A673 (cell line): ENCODE measurements around the gene BICC1. TPM values are rescaled to one million over a fixed set of nuclear protein-coding genes. Genes with fewer than 3 reads are reported as not detected.
A peak's percentile ranks its signal among the peaks of the same experiment; 100 is the strongest.

ENCODE experiments used
- Bru-seq: library from RNA; stranded (reverse); fragments of 400-500 nt; gene quantifications from one replicate; lab custom pipeline; 2021; lab: Mats Ljungman, UMichigan
- BruChase-seq, 2 experiments: library from RNA; stranded (reverse); fragments of 400-500 nt; gene quantifications; one replicate each; lab custom pipeline; 2021; lab: Mats Ljungman, UMichigan
- BruUV-seq: library from RNA; stranded (reverse); fragments of 400-500 nt; replicated peaks from 2 replicates; lab custom pipeline; 2021; lab: Mats Ljungman, UMichigan
- CTCF ChIA-PET: fragments of 300-600 bp; sonication (Branson Sonifier 250); formaldehyde crosslinking; loops from one replicate; lab custom pipeline; 2022; ENCODE audit warnings: antibody characterized with exemption; lab: Charles Lee
- POLR2A ChIA-PET: fragments of 300-600 bp; sonication (Branson Sonifier 250); formaldehyde crosslinking; loops from one replicate; lab custom pipeline; 2022; ENCODE audit warnings: antibody characterized with exemption; ENCODE audit not compliant: low non-redundant PET; lab: Charles Lee
- DNase-seq: peaks from one replicate; pipeline ENCODE4 v3.0.0-alpha.2; 2015; ENCODE audit warnings: low spot score
- H3K27ac ChIP-seq: fragments of 200-600 bp; sonication (generic); 2 replicates; pipeline ENCODE4 v1.5.1; 2016; ENCODE audit warnings: mixed run types, low read depth, mild to moderate bottlenecking, mixed read lengths, antibody characterized with exemption, low read length; ENCODE audit not compliant: poor library complexity, severe bottlenecking
- H3K27me3 ChIP-seq: fragments of 200-600 bp; sonication (generic); replicated peaks from 2 replicates; pipeline ENCODE4 v1.6.1; 2017; ENCODE audit warnings: mixed run types, low read depth, mild to moderate bottlenecking, mixed read lengths, antibody characterized with exemption, low read length; ENCODE audit not compliant: insufficient read depth, poor library complexity
- H3K36me3 ChIP-seq: fragments of 200-600 bp; sonication (generic); 2 replicates; pipeline ENCODE4 v1.6.1; 2016; ENCODE audit warnings: mixed run types, mild to moderate bottlenecking, mixed read lengths, antibody characterized with exemption, low read length; ENCODE audit not compliant: insufficient read depth, poor library complexity, severe bottlenecking
- H3K4me1 ChIP-seq: fragments of 200-600 bp; sonication (generic); 2 replicates; pipeline ENCODE4 v1.6.1; 2017; ENCODE audit warnings: mixed run types, mild to moderate bottlenecking, mixed read lengths, antibody characterized with exemption, low read length; ENCODE audit not compliant: insufficient read depth, poor library complexity, severe bottlenecking
- H3K4me3 ChIP-seq: fragments of 200-600 bp; sonication (generic); 2 replicates; pipeline ENCODE4 v1.5.1; 2016; ENCODE audit warnings: low read depth, mixed run types, mild to moderate bottlenecking, mixed read lengths, low read length; ENCODE audit not compliant: poor library complexity, severe bottlenecking
- H3K9me3 ChIP-seq: fragments of 200-600 bp; sonication (generic); 2 replicates; pipeline ENCODE4 v1.6.1; 2016; ENCODE audit warnings: mixed run types, low read depth, mild to moderate bottlenecking, mixed read lengths, antibody characterized with exemption, low read length; ENCODE audit not compliant: poor library complexity, severe bottlenecking
- EZH2 ChIP-seq: fragments of 200-600 bp; sonication (generic); IDR thresholded peaks from 2 replicates; pipeline ENCODE4 v1.6.1; 2017; ENCODE audit warnings: borderline replicate concordance, low read depth, mild to moderate bottlenecking, mixed read lengths, antibody characterized with exemption, low read length; ENCODE audit not compliant: poor library complexity, severe bottlenecking
- intact Hi-C: fragments of 100-400 bp; cut with micrococcal nuclease; formaldehyde crosslinking; loops from one replicate; pipeline ENCODE4 v1.10.0; 2022; ENCODE audit not compliant: unreplicated experiment
- long read RNA-seq: library from polyadenylated mRNA; stranded (forward); transcript quantifications from one replicate; pipeline ENCODE4 v2.0.0, GENCODE V29; 2022
- total RNA-seq: library from RNA; stranded (reverse); gene quantifications from 2 replicates; pipeline ENCODE4 v1.2.3, GENCODE V29; 2021
- TF ChIP-seq, protein P1 (sequence below): fragments of 300-800, 200-600 bp; sonication (generic); conservative IDR thresholded peaks from 2 replicates; pipeline ENCODE4 v1.5.1; 2017; ENCODE audit warnings: low read depth, mild to moderate bottlenecking, antibody characterized with exemption, low read length, moderate library complexity, mixed read lengths

Gene BICC1, protein sequence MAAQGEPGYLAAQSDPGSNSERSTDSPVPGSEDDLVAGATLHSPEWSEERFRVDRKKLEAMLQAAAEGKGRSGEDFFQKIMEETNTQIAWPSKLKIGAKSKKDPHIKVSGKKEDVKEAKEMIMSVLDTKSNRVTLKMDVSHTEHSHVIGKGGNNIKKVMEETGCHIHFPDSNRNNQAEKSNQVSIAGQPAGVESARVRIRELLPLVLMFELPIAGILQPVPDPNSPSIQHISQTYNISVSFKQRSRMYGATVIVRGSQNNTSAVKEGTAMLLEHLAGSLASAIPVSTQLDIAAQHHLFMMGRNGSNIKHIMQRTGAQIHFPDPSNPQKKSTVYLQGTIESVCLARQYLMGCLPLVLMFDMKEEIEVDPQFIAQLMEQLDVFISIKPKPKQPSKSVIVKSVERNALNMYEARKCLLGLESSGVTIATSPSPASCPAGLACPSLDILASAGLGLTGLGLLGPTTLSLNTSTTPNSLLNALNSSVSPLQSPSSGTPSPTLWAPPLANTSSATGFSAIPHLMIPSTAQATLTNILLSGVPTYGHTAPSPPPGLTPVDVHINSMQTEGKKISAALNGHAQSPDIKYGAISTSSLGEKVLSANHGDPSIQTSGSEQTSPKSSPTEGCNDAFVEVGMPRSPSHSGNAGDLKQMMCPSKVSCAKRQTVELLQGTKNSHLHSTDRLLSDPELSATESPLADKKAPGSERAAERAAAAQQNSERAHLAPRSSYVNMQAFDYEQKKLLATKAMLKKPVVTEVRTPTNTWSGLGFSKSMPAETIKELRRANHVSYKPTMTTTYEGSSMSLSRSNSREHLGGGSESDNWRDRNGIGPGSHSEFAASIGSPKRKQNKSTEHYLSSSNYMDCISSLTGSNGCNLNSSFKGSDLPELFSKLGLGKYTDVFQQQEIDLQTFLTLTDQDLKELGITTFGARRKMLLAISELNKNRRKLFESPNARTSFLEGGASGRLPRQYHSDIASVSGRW
- total RNA-seq (1.6 and 2.2 TPM in 2 replicates), Bru-seq, nascent RNA (percentile 45 among the genes with signal in this experiment), BruChase-seq, experiment 1, labeled RNA remaining after a 2-hour chase (percentile 39 among the genes with signal in this experiment), BruChase-seq, experiment 2, labeled RNA remaining after a 6-hour chase (percentile 32 among the genes with signal in this experiment)
- long read RNA-seq, partial matches to known transcripts = 0 of 1 reads
- long read RNA-seq, other reads (novel, unspliced or antisense) = 1 of 1 reads

DNA sequence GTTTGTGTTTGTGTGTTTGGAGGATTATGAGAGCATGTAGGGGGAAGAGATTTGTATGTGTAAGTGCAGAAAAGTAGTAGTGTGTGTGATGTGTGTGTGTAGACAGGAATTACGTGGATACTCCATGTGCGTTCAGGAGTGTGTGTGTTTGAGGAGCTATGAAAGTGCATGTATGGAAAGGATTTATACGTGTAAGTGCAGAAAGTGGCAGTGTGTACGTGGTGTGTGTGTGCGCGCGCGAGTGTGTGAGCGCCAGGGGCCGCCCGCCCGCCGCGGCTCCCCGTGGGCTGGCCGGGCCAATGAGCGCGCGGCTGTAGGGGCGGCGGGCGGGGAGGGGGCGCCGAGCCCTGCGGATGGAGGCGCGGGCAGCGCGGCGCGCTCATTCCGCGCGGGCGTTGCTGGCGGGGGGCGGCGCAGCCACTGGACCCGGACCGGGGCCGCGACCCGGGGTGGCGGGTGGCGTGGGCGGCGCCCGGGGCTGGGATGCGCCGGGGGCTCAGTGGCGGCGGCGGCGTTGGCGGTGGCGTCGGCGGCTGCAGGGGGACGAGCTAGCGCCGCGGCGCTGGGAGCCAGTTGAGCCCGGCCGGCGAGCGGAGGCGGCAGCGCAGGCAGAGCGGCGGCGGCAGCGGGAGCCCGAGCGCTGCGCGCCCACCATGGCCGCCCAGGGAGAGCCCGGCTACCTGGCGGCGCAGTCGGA, at the start of gene BICC1:
Gene BICC1, plus strand, starts transcription at position 382 of the 697 bp plus-strand sequence. Its CDS starts 272 bp downstream, at position 654.
- TF ChIP-seq EZH2 = no peak
- TF ChIP-seq, protein P1, sequence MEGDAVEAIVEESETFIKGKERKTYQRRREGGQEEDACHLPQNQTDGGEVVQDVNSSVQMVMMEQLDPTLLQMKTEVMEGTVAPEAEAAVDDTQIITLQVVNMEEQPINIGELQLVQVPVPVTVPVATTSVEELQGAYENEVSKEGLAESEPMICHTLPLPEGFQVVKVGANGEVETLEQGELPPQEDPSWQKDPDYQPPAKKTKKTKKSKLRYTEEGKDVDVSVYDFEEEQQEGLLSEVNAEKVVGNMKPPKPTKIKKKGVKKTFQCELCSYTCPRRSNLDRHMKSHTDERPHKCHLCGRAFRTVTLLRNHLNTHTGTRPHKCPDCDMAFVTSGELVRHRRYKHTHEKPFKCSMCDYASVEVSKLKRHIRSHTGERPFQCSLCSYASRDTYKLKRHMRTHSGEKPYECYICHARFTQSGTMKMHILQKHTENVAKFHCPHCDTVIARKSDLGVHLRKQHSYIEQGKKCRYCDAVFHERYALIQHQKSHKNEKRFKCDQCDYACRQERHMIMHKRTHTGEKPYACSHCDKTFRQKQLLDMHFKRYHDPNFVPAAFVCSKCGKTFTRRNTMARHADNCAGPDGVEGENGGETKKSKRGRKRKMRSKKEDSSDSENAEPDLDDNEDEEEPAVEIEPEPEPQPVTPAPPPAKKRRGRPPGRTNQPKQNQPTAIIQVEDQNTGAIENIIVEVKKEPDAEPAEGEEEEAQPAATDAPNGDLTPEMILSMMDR = no peak
- H3K4me1 ChIP-seq = no peaks in the 10 kb centered on the region
- H3K9me3 ChIP-seq = no peaks in the 10 kb centered on the region
- H3K27ac ChIP-seq = no peak within 1 kb of the TSS
- no TSS peak for BruUV-seq
- intact Hi-C loops = loop anchor here (5.0 to 10.0 kb wide), 2 partner anchors 95 to 188 kb away; no protein-coding TSS in a partner anchor
- peak; percentile 40 for DNase-seq
- H3K36me3 ChIP-seq = no peaks in the 10 kb centered on the region
- peaks cover 68% of the 10 kb centered on the region for H3K27me3 ChIP-seq
- ChIA-PET POLR2A (no interaction called here), CTCF (no interaction called here)
- peak within 1 kb of the TSS; percentile 53 for H3K4me3 ChIP-seq

DNA sequence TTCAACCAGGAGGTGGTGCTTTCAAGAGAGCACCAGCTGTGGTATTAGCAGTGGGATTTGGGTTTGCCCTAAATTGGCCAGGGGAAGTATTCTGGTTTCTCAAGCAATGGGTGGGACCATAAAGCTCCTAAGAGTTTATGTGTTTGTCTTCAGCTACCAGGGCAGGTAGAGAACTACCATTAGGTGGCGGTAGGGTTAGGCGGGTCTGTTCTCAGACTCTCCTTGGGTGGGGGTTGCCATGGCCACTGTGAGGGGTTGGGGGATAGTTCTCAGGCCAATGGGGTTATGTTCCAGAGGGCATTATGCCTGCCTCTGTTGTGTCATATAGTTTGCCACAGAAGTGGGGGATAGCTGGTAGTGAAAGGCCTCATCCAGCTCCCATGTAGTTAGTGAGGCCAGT, 47.7 kb upstream of the BICC1 start:
- no peaks in the 10 kb centered on the region for H3K4me1 ChIP-seq
- no peaks in the 10 kb centered on the region for H3K27me3 ChIP-seq
- CTCF ChIA-PET = no interaction called here
- no peak for TF ChIP-seq EZH2
- TF ChIP-seq, protein P1 = no peak
- no peaks in the 10 kb centered on the region for H3K9me3 ChIP-seq
- intact Hi-C loops = no loop called here
- no peak overlapping the region for H3K4me3 ChIP-seq
- DNase-seq = no peak
- H3K36me3 ChIP-seq = no peaks in the 10 kb centered on the region
- H3K27ac ChIP-seq = no peak overlapping the region
- POLR2A ChIA-PET = no interaction called here
- no TSS peak for BruUV-seq

DNA sequence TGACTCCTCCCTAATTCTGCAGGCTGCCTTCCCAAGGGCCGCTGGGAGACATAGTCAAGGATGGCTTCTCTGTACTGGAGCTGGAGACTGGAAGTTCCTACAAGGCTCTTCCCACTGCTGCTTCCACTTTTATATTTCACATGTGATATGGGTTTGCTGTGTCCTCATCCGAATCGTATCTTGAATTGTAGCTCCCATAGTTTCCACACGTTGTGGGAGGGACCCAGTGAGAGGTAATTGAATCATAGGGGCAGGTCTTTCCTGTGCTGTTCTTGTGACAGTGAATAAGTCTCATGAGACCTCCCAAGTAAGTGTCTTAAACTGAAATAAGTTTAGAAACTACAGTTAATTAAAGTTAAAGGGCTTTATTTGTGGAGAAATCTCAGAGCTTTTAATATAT, 47.0 kb upstream of the BICC1 start:
- Histone ChIP-seq H3K36me3 (no peaks in the 10 kb centered on the region), H3K27ac (no peak overlapping the region), H3K4me1 (no peaks in the 10 kb centered on the region), H3K27me3 (no peaks in the 10 kb centered on the region), H3K9me3 (no peaks in the 10 kb centered on the region), H3K4me3 (no peak overlapping the region)
- DNase-seq = peak; percentile 23
- BruUV-seq = no TSS peak
- POLR2A ChIA-PET = no interaction called here
- no peak for TF ChIP-seq EZH2
- TF ChIP-seq, protein P1 = no peak
- CTCF ChIA-PET = no interaction called here
- intact Hi-C loops = no loop called here
